Measurements from ENCODE around the gene CDH4.

DNA sequence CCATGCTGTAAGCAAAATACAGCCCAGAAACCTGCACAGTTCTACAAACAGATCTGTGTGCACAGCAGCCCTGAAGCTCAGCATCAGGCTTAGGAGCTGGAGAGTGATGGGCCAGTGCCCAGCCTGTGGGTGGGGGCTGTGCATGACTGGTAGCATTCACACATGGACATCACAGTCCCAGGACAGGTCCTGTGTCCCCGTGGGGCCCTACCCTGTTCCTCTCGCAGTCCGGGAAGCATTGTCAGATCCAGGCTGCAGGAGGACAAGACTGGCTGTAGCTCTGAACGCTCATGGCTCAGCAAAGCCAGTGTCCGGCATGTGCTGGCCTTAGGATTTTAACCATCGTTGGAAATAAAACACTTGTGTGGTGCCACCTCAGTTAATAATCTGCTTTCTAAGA lies 234.1 kb downstream of the CDH4 start:
- TF ChIP-seq, protein P1, sequence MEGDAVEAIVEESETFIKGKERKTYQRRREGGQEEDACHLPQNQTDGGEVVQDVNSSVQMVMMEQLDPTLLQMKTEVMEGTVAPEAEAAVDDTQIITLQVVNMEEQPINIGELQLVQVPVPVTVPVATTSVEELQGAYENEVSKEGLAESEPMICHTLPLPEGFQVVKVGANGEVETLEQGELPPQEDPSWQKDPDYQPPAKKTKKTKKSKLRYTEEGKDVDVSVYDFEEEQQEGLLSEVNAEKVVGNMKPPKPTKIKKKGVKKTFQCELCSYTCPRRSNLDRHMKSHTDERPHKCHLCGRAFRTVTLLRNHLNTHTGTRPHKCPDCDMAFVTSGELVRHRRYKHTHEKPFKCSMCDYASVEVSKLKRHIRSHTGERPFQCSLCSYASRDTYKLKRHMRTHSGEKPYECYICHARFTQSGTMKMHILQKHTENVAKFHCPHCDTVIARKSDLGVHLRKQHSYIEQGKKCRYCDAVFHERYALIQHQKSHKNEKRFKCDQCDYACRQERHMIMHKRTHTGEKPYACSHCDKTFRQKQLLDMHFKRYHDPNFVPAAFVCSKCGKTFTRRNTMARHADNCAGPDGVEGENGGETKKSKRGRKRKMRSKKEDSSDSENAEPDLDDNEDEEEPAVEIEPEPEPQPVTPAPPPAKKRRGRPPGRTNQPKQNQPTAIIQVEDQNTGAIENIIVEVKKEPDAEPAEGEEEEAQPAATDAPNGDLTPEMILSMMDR (IDR thresholded peaks at IDR 0.05), result no peak
- no peak for TF ChIP-seq ZFX (IDR thresholded peaks at IDR 0.05; ENCODE audit: borderline replicate concordance)
